GM12878 (cell line): ENCODE measurements around the gene ANO8. TPM values are rescaled to one million over a fixed set of nuclear protein-coding genes. Genes with fewer than 3 reads are reported as not detected.

Source experiments
- ATAC-seq: fragments of 200-7000 bp; cut with Tn5 transposase; 3 replicates; pipeline ENCODE4 v1.9.1; 2020; ENCODE audit warnings: mild to moderate bottlenecking, moderate library complexity
- BruUV-seq: library from RNA; stranded (reverse); fragments of 400-500 nt; replicated peaks from 2 replicates; lab custom pipeline; 2021; lab: Mats Ljungman, UMichigan
- CTCF ChIA-PET: fragments of 300-600 bp; sonication (Branson Sonifier 250); formaldehyde crosslinking; extraction: SDS; loops from one replicate; lab custom pipeline; 2021; ENCODE audit warnings: inconsistent platforms; lab: Yijun Ruan, JAX
- POLR2A ChIA-PET: fragments of 350-600 bp; formaldehyde crosslinking; extraction: SDS; loops from one replicate; lab custom pipeline; 2021; ENCODE audit warnings: inconsistent platforms; lab: Charles Lee
- RAD21 ChIA-PET: fragments of 300-600 bp; sonication (Branson Sonifier 250); formaldehyde crosslinking; loops from one replicate; lab custom pipeline; 2023; ENCODE audit warnings: antibody characterized with exemption; ENCODE audit not compliant: unreplicated experiment; lab: Charles Lee
- SMC1A ChIA-PET: fragments of 300-600 bp; sonication (Branson Sonifier 250); formaldehyde crosslinking; loops from one replicate; lab custom pipeline; 2023; ENCODE audit not compliant: unreplicated experiment, uncharacterized antibody; lab: Charles Lee
- DNase-seq: peaks from one replicate; pipeline ENCODE4 v3.0.0-alpha.2; 2011; ENCODE audit warnings: low read depth, low spot score
- FAIRE-seq: peaks from 3 replicates; lab custom pipeline; 2011; peaks lifted over from hg19 to GRCh38; lab: Jason Lieb, UNC
- H2AFZ ChIP-seq: 2 replicates; pipeline ENCODE4 v1.6.0; 2011; ENCODE audit warnings: low read depth, low read length, control low read depth; ENCODE audit not compliant: control insufficient read depth
- H3K27ac ChIP-seq: 2 replicates; pipeline ENCODE4 v1.5.1; 2011; ENCODE audit warnings: control low read depth; ENCODE audit not compliant: control insufficient read depth, insufficient read depth
- H3K27me3 ChIP-seq, 2 experiments: replicated peaks in 1 of 2; 2 replicates each; pipeline versions ENCODE4 v1.6.0 to v1.6.1; 2011; ENCODE audit warnings: low read length in 1 of 2; ENCODE audit not compliant: control insufficient read depth in 2 of 2, insufficient read depth in 2 of 2
- H3K36me3 ChIP-seq, 2 experiments: 2 replicates each; pipeline ENCODE4 v1.5.1; 2011; ENCODE audit warnings: low read length in 1 of 2; ENCODE audit not compliant: control insufficient read depth in 2 of 2, insufficient read depth in 2 of 2
- H3K4me1 ChIP-seq: 2 replicates; pipeline ENCODE4 v1.6.1; 2011; ENCODE audit warnings: mild to moderate bottlenecking, low read length, moderate library complexity, mixed read lengths; ENCODE audit not compliant: control insufficient read depth, insufficient read depth
- H3K4me2 ChIP-seq: 2 replicates; pipeline ENCODE4 v1.6.0; 2011; ENCODE audit warnings: control low read depth; ENCODE audit not compliant: control insufficient read depth, insufficient read depth
- H3K4me3 ChIP-seq: fragments of 200-600 bp; sonication (generic); 2 replicates; pipeline ENCODE4 v1.5.1; 2016
- H3K79me2 ChIP-seq: 2 replicates; pipeline ENCODE4 v1.6.0; 2011; ENCODE audit warnings: low read length; ENCODE audit not compliant: control insufficient read depth, insufficient read depth
- H3K9ac ChIP-seq: 2 replicates; pipeline ENCODE4 v1.8.0; 2011; ENCODE audit warnings: low read length, control low read depth, mixed read lengths; ENCODE audit not compliant: control insufficient read depth, insufficient read depth
- H3K9me3 ChIP-seq: replicated peaks from 3 replicates; pipeline ENCODE4 v1.5.1; 2011; ENCODE audit warnings: mild to moderate bottlenecking, low read length; ENCODE audit not compliant: control insufficient read depth, insufficient read depth
- H4K20me1 ChIP-seq: 2 replicates; pipeline ENCODE4 v1.6.0; 2011; ENCODE audit not compliant: control insufficient read depth, insufficient read depth
- CEBPB ChIP-seq, 2 experiments: fragments of 150-350 bp in 1 of 2; IDR thresholded peaks; 2 replicates each; pipeline ENCODE4 v1.6.1; 2012 to 2014; ENCODE audit warnings: low read depth in 2 of 2, low read length in 2 of 2, borderline replicate concordance in 1 of 2, inconsistent platforms in 1 of 2
- CHD2 ChIP-seq: IDR thresholded peaks from 2 replicates; pipeline ENCODE4 v1.6.1; 2011; ENCODE audit warnings: low read depth, low read length, improper control_type of control experiment, borderline replicate concordance
- KAT2A ChIP-seq: conservative IDR thresholded peaks from 2 replicates; pipeline ENCODE4 v1.6.1; 2011; ENCODE audit warnings: low read depth, low read length; ENCODE audit not compliant: control insufficient read depth
- MTA3 ChIP-seq: IDR thresholded peaks from 2 replicates; pipeline ENCODE4 v1.6.1; 2012; ENCODE audit warnings: low read length, inconsistent platforms, borderline replicate concordance
- NFIC ChIP-seq: IDR thresholded peaks from 2 replicates; pipeline ENCODE4 v1.6.1; 2012; ENCODE audit warnings: low read depth, mild to moderate bottlenecking, inconsistent platforms, low read length, moderate library complexity
- NR2C2 ChIP-seq: IDR thresholded peaks from 2 replicates; pipeline ENCODE4 v1.6.1; 2011; ENCODE audit warnings: borderline replicate concordance, low read depth; ENCODE audit not compliant: control insufficient read depth, insufficient read length
- RELA ChIP-seq: fragments of 450-650 bp; IDR thresholded peaks from 2 replicates; pipeline ENCODE4 v1.8.0; 2014; ENCODE audit warnings: borderline replicate concordance; ENCODE audit not compliant: partially characterized antibody
- RUNX3 ChIP-seq: IDR thresholded peaks from 2 replicates; pipeline ENCODE4 v1.6.1; 2012; ENCODE audit warnings: low read length, inconsistent platforms
- SMARCA5 ChIP-seq: fragments of 450-650 bp; IDR thresholded peaks from 2 replicates; pipeline ENCODE4 v1.6.1; 2017; ENCODE audit warnings: mild to moderate bottlenecking
- TCF12 ChIP-seq: IDR thresholded peaks from 2 replicates; pipeline ENCODE4 v1.6.1; 2011; ENCODE audit warnings: low read depth, mild to moderate bottlenecking, low read length
- ZNF384 ChIP-seq: IDR thresholded peaks from 2 replicates; pipeline ENCODE4 v1.6.1; 2012; ENCODE audit warnings: low read depth, mild to moderate bottlenecking, low read length, improper control_type of control experiment, borderline replicate concordance
- WGBS: methylation state at CpG from one replicate; pipeline ENCODE4 v1.1.6; 2016; ENCODE audit warnings: low lambda C conversion rate; ENCODE audit not compliant: insufficient replicate concordance, insufficient coverage; ENCODE audit errors: missing lambda C conversion rate; 5-methylcytosine and 5-hydroxymethylcytosine counted together
- in situ Hi-C: fragments of 300-500 bp; cut with MboI; formaldehyde crosslinking; loops from 9 replicates; pipeline ENCODE4 v1.14.3; 2018; ENCODE audit warnings: mixed read lengths
- intact Hi-C: fragments of 100-400 bp; cut with micrococcal nuclease; formaldehyde crosslinking; loops from one replicate; pipeline ENCODE4 v1.14.2; 2022; ENCODE audit not compliant: unreplicated experiment
- polyA plus RNA-seq, 11 experiments: library from polyadenylated mRNA; depleted of rRNA in 4 of 11; unstranded in 6 of 11; stranded (reverse) in 5 of 11; fragments of >200 nt; fragmentation: Nextera tagmentation in 4 of 11; fragmentation: Illumina TruSeq in 1 of 11; extraction: Ambion mirVana in 4 of 11; extraction: Trizol in 1 of 11; gene quantifications; 1 replicate in 1 of 11; 2 replicates in 10 of 11; pipeline versions ENCODE4 v1.2.1 to v1.2.3, GENCODE V29; 2011 to 2016; ENCODE audit warnings: inconsistent platforms in 2 of 11, missing spikeins in 2 of 11, low read depth in 1 of 11
- total RNA-seq, 4 experiments: library from RNA; depleted of rRNA in 3 of 4; stranded (reverse); fragments of >200 nt in 3 of 4; fragmentation: Illumina TruSeq in 1 of 4; extraction: Trizol in 1 of 4; gene quantifications; 2 replicates each; pipeline versions ENCODE4 v1.2.1 to v1.2.3, GENCODE V29; 2013 to 2021
- TF ChIP-seq, protein P1 (sequence below): IDR thresholded peaks from 2 replicates; pipeline ENCODE4 v1.6.1; 2012; ENCODE audit warnings: mild to moderate bottlenecking, low read depth, low read length
- TF ChIP-seq, protein P2 (sequence below): IDR thresholded peaks from 2 replicates; pipeline ENCODE4 v1.6.1; 2011; ENCODE audit warnings: mild to moderate bottlenecking, low read depth, low read length, moderate library complexity; ENCODE audit not compliant: insufficient replicate concordance
- TF ChIP-seq, protein P3 (sequence below): fragments of 450-650 bp; IDR thresholded peaks from 2 replicates; pipeline ENCODE4 v1.6.1; 2016; ENCODE audit warnings: mild to moderate bottlenecking
- TF ChIP-seq, protein P4 (sequence below): IDR thresholded peaks from 2 replicates; pipeline ENCODE4 v1.6.1; 2011; ENCODE audit warnings: low read depth, low read length, improper control_type of control experiment, borderline replicate concordance

The ANO8 gene
- total and polyA plus RNA-seq, 10 of the 15 experiments (the other 5 are each of a cell fraction or from before 2014, with no cell fraction given) = 0.04 to 6.7 (median 1.1) TPM

DNA sequence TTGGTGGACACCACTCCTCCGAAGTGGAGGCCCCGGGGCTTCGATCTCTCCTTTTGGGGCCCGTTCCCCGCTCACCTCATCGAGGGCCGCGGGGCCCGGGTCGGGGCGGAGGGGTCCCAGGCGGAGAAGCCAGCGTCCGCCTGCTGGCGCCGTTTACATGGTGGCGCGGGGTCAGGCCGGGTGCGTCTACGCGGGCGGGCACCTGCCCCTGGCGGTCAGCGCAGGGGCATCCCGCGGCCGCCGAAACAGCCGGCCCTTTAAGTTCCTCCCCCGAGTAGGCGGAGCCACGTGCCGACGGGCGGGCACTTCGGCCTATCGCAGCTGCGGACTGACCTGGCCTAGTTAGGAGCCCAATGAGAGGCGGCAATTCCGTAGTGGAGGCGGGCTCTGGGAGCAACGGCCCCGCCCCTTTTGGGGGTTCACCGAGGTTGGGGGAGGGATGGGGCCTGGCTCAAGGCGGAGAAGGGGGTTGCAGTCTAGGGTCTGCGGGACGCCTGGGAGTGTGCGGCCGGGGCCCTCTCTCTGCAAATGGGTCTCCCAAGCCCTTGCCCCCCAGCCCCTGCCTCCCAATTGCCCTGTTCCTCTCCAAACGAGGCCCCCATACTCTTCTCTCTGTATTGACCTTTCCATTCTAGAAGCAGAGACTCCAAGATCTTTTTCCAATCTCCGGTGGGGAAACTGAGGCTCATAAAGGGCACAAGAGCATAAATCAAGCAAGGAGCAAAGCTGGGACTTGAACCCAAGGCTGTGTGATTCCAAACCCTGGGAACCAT is 31.3 kb downstream of the ANO8 start, which contains the start of gene ABHD8:
Gene ABHD8 (minus strand): TSS at position 259 of the 773 bp plus-strand sequence. CDS start 1,809 bp downstream, outside the sequence.
- ATAC-seq = peak; percentile 89
- DNase-seq = peak; percentile 72
- peak; percentile 73 for FAIRE-seq
- peak within 1 kb of the TSS; percentile 73 for H3K9ac ChIP-seq
- peak within 1 kb of the TSS; percentile 70 for H2AFZ ChIP-seq
- H3K4me3 ChIP-seq = peak within 1 kb of the TSS; percentile 96
- no peaks in the 10 kb centered on the region for H3K36me3 ChIP-seq
- ChIA-PET POLR2A (interaction anchor here (0.8 to 2.9 kb wide), 6 partner anchors 11 to 103 kb away, joined by 3 to 12 read pairs (median 4); partner anchors contain the start of genes ANO8, BABAM1, BST2 and OCEL1), CTCF (interaction anchor here (0.7 to 5.0 kb wide), 9 partner anchors 10 to 236 kb away, joined by 3 to 43 read pairs (median 4); partner anchors contain the start of genes ANO8, BABAM1 and CCDC194), SMC1A (interaction anchor here (0.7 to 1.7 kb wide), 6 partner anchors 11 to 229 kb away, joined by 3 to 4 read pairs (median 3); partner anchors contain the start of genes BABAM1 and USE1), RAD21 (interaction anchor here (0.7 to 1.5 kb wide), 6 partner anchors 9 to 86 kb away, joined by 3 to 7 read pairs (median 4); partner anchors contain the start of gene BABAM1)
- 1% methylated on average over 52 of the region's 52 CpGs for WGBS
- peaks cover 16% of the 10 kb centered on the region for H3K4me1 ChIP-seq
- H3K9me3 ChIP-seq = no peaks in the 10 kb centered on the region; the same call in 2 of the 3 replicates
- H3K27ac ChIP-seq = peak within 1 kb of the TSS; percentile 69
- no TSS peak for BruUV-seq
- H3K27me3 ChIP-seq = no peaks in the 10 kb centered on the region
- intact Hi-C loops (loop anchor here (10.0 kb wide), 1 partner anchor 409 kb away; no protein-coding TSS in a partner anchor), in situ Hi-C loops (no loop called here)
- peak within 1 kb of the TSS; percentile 97 for H3K4me2 ChIP-seq
- no peaks in the 10 kb centered on the region for H4K20me1 ChIP-seq
- H3K79me2 ChIP-seq = peaks cover 11% of the 10 kb centered on the region
- TF ChIP-seq NFIC = no peak
- TF ChIP-seq, protein P1, sequence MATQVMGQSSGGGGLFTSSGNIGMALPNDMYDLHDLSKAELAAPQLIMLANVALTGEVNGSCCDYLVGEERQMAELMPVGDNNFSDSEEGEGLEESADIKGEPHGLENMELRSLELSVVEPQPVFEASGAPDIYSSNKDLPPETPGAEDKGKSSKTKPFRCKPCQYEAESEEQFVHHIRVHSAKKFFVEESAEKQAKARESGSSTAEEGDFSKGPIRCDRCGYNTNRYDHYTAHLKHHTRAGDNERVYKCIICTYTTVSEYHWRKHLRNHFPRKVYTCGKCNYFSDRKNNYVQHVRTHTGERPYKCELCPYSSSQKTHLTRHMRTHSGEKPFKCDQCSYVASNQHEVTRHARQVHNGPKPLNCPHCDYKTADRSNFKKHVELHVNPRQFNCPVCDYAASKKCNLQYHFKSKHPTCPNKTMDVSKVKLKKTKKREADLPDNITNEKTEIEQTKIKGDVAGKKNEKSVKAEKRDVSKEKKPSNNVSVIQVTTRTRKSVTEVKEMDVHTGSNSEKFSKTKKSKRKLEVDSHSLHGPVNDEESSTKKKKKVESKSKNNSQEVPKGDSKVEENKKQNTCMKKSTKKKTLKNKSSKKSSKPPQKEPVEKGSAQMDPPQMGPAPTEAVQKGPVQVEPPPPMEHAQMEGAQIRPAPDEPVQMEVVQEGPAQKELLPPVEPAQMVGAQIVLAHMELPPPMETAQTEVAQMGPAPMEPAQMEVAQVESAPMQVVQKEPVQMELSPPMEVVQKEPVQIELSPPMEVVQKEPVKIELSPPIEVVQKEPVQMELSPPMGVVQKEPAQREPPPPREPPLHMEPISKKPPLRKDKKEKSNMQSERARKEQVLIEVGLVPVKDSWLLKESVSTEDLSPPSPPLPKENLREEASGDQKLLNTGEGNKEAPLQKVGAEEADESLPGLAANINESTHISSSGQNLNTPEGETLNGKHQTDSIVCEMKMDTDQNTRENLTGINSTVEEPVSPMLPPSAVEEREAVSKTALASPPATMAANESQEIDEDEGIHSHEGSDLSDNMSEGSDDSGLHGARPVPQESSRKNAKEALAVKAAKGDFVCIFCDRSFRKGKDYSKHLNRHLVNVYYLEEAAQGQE = no peak
- TF ChIP-seq MTA3 = no peak
- TF ChIP-seq, protein P2, sequence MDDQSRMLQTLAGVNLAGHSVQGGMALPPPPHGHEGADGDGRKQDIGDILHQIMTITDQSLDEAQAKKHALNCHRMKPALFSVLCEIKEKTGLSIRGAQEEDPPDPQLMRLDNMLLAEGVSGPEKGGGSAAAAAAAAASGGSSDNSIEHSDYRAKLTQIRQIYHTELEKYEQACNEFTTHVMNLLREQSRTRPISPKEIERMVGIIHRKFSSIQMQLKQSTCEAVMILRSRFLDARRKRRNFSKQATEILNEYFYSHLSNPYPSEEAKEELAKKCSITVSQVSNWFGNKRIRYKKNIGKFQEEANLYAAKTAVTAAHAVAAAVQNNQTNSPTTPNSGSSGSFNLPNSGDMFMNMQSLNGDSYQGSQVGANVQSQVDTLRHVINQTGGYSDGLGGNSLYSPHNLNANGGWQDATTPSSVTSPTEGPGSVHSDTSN = peak; percentile 99
- no peak for TF ChIP-seq RELA
- TF ChIP-seq CHD2 = peak; percentile 93
- TF ChIP-seq TCF12 = 0 out of 2 replicates have a peak, but pooled peaks have one; percentile 20
- TF ChIP-seq ZNF384 = no peak
- TF ChIP-seq CEBPB (IDR thresholded peaks at IDR 0.05; ENCODE audit: borderline replicate concordance in 1 of 2, low read depth in 2 of 2, low read length in 2 of 2) = no peak
- TF ChIP-seq NR2C2 = no peak
- no peak for TF ChIP-seq KAT2A
- peak; percentile 71 for TF ChIP-seq SMARCA5
- TF ChIP-seq, protein P3, sequence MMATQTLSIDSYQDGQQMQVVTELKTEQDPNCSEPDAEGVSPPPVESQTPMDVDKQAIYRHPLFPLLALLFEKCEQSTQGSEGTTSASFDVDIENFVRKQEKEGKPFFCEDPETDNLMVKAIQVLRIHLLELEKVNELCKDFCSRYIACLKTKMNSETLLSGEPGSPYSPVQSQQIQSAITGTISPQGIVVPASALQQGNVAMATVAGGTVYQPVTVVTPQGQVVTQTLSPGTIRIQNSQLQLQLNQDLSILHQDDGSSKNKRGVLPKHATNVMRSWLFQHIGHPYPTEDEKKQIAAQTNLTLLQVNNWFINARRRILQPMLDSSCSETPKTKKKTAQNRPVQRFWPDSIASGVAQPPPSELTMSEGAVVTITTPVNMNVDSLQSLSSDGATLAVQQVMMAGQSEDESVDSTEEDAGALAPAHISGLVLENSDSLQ = peak; percentile 99
- TF ChIP-seq, protein P4, sequence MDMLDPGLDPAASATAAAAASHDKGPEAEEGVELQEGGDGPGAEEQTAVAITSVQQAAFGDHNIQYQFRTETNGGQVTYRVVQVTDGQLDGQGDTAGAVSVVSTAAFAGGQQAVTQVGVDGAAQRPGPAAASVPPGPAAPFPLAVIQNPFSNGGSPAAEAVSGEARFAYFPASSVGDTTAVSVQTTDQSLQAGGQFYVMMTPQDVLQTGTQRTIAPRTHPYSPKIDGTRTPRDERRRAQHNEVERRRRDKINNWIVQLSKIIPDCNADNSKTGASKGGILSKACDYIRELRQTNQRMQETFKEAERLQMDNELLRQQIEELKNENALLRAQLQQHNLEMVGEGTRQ = peak; percentile 40
- no peak; the same call in 1 of the 2 replicates for TF ChIP-seq RUNX3
